ENCODE results near the gene LRRC28.

LRRC28 gene

DNA sequence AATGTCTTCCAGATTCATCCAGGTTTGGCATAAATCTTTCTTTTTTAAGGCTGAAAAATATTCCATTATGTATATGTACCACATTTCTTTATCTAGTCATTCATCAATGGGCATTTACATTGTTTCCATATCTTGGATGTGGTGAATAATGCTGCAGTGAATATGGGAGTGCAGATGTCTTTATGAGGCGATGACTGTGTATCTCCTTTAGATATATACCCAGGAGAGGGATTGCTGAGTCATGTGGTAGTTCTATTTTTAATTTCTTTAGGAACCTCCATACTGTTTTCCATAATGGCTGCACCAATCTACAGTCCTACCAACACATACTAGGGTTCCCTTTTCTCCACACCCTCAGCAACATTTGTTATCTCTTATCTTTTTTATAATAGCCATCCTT, 96.3 kb downstream of the LRRC28 start:
- H3K9me3 ChIP-seq (ENCODE audit: control insufficient read depth, low read length): no peaks in the 10 kb centered on the region
- no peak overlapping the region for H3K4me2 ChIP-seq (ENCODE audit: low read length)
- H3K36me3 ChIP-seq (ENCODE audit: control insufficient read depth, insufficient read depth, low read length): no peaks in the 10 kb centered on the region
- no peak overlapping the region for H3K4me3 ChIP-seq (ENCODE audit: low read depth, low read length)
- no peak overlapping the region for H2AFZ ChIP-seq
- H3K27me3 ChIP-seq (ENCODE audit: control insufficient read depth, insufficient read depth, low read length): no peaks in the 10 kb centered on the region
- no peaks in the 10 kb centered on the region for H3K4me1 ChIP-seq
- H3K27ac ChIP-seq: no peak overlapping the region
- H3K79me2 ChIP-seq: no peaks in the 10 kb centered on the region
- H3K9ac ChIP-seq: no peak overlapping the region
- TF ChIP-seq, protein P1, sequence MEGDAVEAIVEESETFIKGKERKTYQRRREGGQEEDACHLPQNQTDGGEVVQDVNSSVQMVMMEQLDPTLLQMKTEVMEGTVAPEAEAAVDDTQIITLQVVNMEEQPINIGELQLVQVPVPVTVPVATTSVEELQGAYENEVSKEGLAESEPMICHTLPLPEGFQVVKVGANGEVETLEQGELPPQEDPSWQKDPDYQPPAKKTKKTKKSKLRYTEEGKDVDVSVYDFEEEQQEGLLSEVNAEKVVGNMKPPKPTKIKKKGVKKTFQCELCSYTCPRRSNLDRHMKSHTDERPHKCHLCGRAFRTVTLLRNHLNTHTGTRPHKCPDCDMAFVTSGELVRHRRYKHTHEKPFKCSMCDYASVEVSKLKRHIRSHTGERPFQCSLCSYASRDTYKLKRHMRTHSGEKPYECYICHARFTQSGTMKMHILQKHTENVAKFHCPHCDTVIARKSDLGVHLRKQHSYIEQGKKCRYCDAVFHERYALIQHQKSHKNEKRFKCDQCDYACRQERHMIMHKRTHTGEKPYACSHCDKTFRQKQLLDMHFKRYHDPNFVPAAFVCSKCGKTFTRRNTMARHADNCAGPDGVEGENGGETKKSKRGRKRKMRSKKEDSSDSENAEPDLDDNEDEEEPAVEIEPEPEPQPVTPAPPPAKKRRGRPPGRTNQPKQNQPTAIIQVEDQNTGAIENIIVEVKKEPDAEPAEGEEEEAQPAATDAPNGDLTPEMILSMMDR (IDR thresholded peaks at IDR 0.05): no peak

GRCh38 chr15:99348412-99348811, 97.1 kb downstream of the LRRC28 start:
- Histone ChIP-seq H3K4me3 (ENCODE audit: low read depth, low read length) (no peak overlapping the region), H2AFZ (no peak overlapping the region), H3K27me3 (ENCODE audit: control insufficient read depth, insufficient read depth, low read length) (no peaks in the 10 kb centered on the region), H3K79me2 (no peaks in the 10 kb centered on the region), H3K4me2 (ENCODE audit: low read length) (no peak overlapping the region), H3K27ac (no peak overlapping the region), H3K4me1 (no peaks in the 10 kb centered on the region), H3K9me3 (ENCODE audit: control insufficient read depth, low read length) (no peaks in the 10 kb centered on the region), H3K36me3 (ENCODE audit: control insufficient read depth, insufficient read depth, low read length) (no peaks in the 10 kb centered on the region), H3K9ac (no peak overlapping the region)
- TF ChIP-seq, protein P1 (IDR thresholded peaks at IDR 0.05): no peak

DNA sequence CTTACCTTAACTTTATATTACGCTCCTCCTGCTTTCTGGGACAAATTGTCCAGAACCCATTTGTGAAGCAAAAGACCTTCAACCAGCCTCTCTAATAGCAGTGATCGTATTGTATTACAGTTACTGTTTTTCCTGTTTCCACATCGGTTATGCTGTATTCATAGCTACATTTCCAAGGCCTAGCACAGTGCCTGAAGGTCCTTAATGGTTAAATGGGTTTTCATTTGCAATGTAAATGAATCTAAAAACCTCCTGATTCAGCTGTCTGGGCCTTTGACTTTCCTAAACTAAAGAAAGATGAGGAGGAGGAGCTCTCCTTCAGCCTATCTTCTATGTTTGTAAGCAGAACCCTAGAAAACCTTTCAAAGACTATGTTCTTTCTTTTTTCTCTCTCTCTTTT, 99.1 kb downstream of the LRRC28 start:
- Histone ChIP-seq H3K4me1 (no peaks in the 10 kb centered on the region), H3K9me3 (ENCODE audit: control insufficient read depth, low read length) (no peaks in the 10 kb centered on the region), H3K4me2 (ENCODE audit: low read length) (no peak overlapping the region), H3K79me2 (no peaks in the 10 kb centered on the region), H2AFZ (no peak overlapping the region), H3K36me3 (ENCODE audit: control insufficient read depth, insufficient read depth, low read length) (no peaks in the 10 kb centered on the region), H3K4me3 (ENCODE audit: low read depth, low read length) (no peak overlapping the region), H3K27me3 (ENCODE audit: control insufficient read depth, insufficient read depth, low read length) (no peaks in the 10 kb centered on the region), H3K27ac (no peak overlapping the region), H3K9ac (no peak overlapping the region)
- TF ChIP-seq, protein P1 (IDR thresholded peaks at IDR 0.05): no peak

- TF ChIP-seq, protein P1 (IDR thresholded peaks at IDR 0.05): no peak
- Histone ChIP-seq H2AFZ (no peak overlapping the region), H3K4me1 (no peaks in the 10 kb centered on the region), H3K9ac (no peak overlapping the region), H3K4me2 (ENCODE audit: low read length) (no peak overlapping the region), H3K36me3 (ENCODE audit: control insufficient read depth, insufficient read depth, low read length) (no peaks in the 10 kb centered on the region), H3K79me2 (no peaks in the 10 kb centered on the region), H3K9me3 (ENCODE audit: control insufficient read depth, low read length) (no peaks in the 10 kb centered on the region), H3K4me3 (ENCODE audit: low read depth, low read length) (no peak overlapping the region), H3K27me3 (ENCODE audit: control insufficient read depth, insufficient read depth, low read length) (no peaks in the 10 kb centered on the region), H3K27ac (no peak overlapping the region)
Observed at GRCh38 chr15:99359769-99360168, 108.5 kb downstream of the LRRC28 start.

GRCh38 chr15:99361545-99362185, 110.4 kb downstream of the LRRC28 start:
- Histone ChIP-seq H3K36me3 (ENCODE audit: control insufficient read depth, insufficient read depth, low read length) (no peaks in the 10 kb centered on the region), H3K9ac (no peak overlapping the region), H3K4me1 (no peaks in the 10 kb centered on the region), H3K27ac (no peak overlapping the region), H2AFZ (no peak overlapping the region), H3K79me2 (no peaks in the 10 kb centered on the region), H3K27me3 (ENCODE audit: control insufficient read depth, insufficient read depth, low read length) (no peaks in the 10 kb centered on the region), H3K4me3 (ENCODE audit: low read depth, low read length) (no peak overlapping the region), H3K4me2 (ENCODE audit: low read length) (no peak overlapping the region), H3K9me3 (ENCODE audit: control insufficient read depth, low read length) (no peaks in the 10 kb centered on the region)
- TF ChIP-seq, protein P1 (IDR thresholded peaks at IDR 0.05): no peak

Measured in parathyroid adenoma (tissue), 2 donors.